HEK293 (cell line): ENCODE results near the gene VLDLR.

Experiments used
- CTCF ChIA-PET: fragments of 350-600 bp; formaldehyde crosslinking; extraction: SDS; loops from one replicate; lab custom pipeline; 2021; ENCODE audit warnings: antibody characterized with exemption; lab: Yijun Ruan, JAX
- POLR2A ChIA-PET: fragments of 300-600 bp; formaldehyde crosslinking; extraction: SDS; loops from one replicate; lab custom pipeline; 2020; ENCODE audit warnings: antibody characterized with exemption, inconsistent platforms; lab: Yijun Ruan, JAX
- H3K27ac ChIP-seq: fragments of 200-500 bp; sonication (Bioruptor generic); 2 replicates; pipeline ENCODE4 v1.5.1; 2014; ENCODE audit warnings: low read depth, low read length, control low read depth, inconsistent platforms; ENCODE audit errors: extremely low read depth
- H3K36me3 ChIP-seq, 2 experiments: fragments of 200-500 bp in 1 of 2; sonication (Bioruptor generic) in 1 of 2; 1 replicate in 1 of 2; 2 replicates in 1 of 2; pipeline ENCODE4 v1.5.1; 2014 to 2017; ENCODE audit warnings: inconsistent platforms in 2 of 2, low read length in 2 of 2; ENCODE audit not compliant: control insufficient read depth in 2 of 2, insufficient read depth in 1 of 2
- H3K4me1 ChIP-seq: fragments of 200-500 bp; sonication (Bioruptor generic); 2 replicates; pipeline ENCODE4 v1.5.1; 2014; ENCODE audit warnings: mild to moderate bottlenecking, low read length, inconsistent platforms; ENCODE audit not compliant: control insufficient read depth, insufficient read depth
- H3K4me3 ChIP-seq: 2 replicates; pipeline ENCODE4 v1.5.1; 2011; ENCODE audit warnings: low read depth, mild to moderate bottlenecking, control low read depth, low read length, moderate library complexity
- H3K9me3 ChIP-seq: fragments of 200-500 bp; sonication (Bioruptor generic); 2 replicates; pipeline ENCODE4 v1.5.1; 2014; ENCODE audit warnings: low read depth, low read length, inconsistent platforms; ENCODE audit not compliant: control insufficient read depth, insufficient read depth
- KLF7 ChIP-seq: fragments of 450-650 bp; formaldehyde crosslinking; IDR thresholded peaks from 2 replicates; pipeline ENCODE4 v1.5.1; 2016; ENCODE audit warnings: missing biosample characterization, missing genetic modification characterization, borderline replicate concordance
- PRDM6 ChIP-seq: fragments of 450-650 bp; formaldehyde crosslinking; IDR thresholded peaks from 2 replicates; pipeline ENCODE4 v1.5.1; 2017; ENCODE audit warnings: missing biosample characterization, missing genetic modification characterization
- REST ChIP-seq: fragments of 450-650 bp; formaldehyde crosslinking; IDR thresholded peaks from 2 replicates; pipeline ENCODE4 v1.5.1; 2016; ENCODE audit warnings: missing biosample characterization, missing genetic modification characterization
- SETDB1 ChIP-seq: IDR thresholded peaks from one replicate; pipeline ENCODE4 v1.6.1; 2017; ENCODE audit warnings: mild to moderate bottlenecking, low read length, moderate library complexity, mixed read lengths; ENCODE audit not compliant: insufficient read length
- WT1 ChIP-seq: fragments of 450-650 bp; formaldehyde crosslinking; IDR thresholded peaks from 2 replicates; pipeline ENCODE4 v1.5.1; 2016; ENCODE audit warnings: missing biosample characterization, missing genetic modification characterization
- ZFP37 ChIP-seq: fragments of 450-650 bp; formaldehyde crosslinking; IDR thresholded peaks from 2 replicates; pipeline ENCODE4 v1.5.1; 2016; ENCODE audit warnings: missing biosample characterization, missing genetic modification characterization
- ZNF148 ChIP-seq: fragments of 450-650 bp; formaldehyde crosslinking; IDR thresholded peaks from 2 replicates; pipeline ENCODE4 v1.5.0; 2017; ENCODE audit warnings: missing biosample characterization, missing genetic modification characterization, borderline replicate concordance
- ZNF16 ChIP-seq: fragments of 450-650 bp; formaldehyde crosslinking; IDR thresholded peaks from 2 replicates; pipeline ENCODE4 v1.5.1; 2016; ENCODE audit warnings: low read depth, missing biosample characterization, missing genetic modification characterization
- ZNF24 ChIP-seq: fragments of 450-650 bp; formaldehyde crosslinking; IDR thresholded peaks from 2 replicates; pipeline ENCODE4 v1.5.1; 2016; ENCODE audit warnings: missing biosample characterization, missing genetic modification characterization
- ZNF274 ChIP-seq, 2 experiments: fragments of 200-500 bp in 1 of 2; fragments of 450-650 bp in 1 of 2; sonication (Bioruptor generic) in 1 of 2; formaldehyde crosslinking in 1 of 2; IDR thresholded peaks; 2 replicates each; pipeline versions ENCODE4 v1.5.1 to v1.6.1; 2014 to 2016; ENCODE audit warnings: borderline replicate concordance in 1 of 2, inconsistent platforms in 1 of 2, low read length in 1 of 2, missing biosample characterization in 1 of 2, missing genetic modification characterization in 1 of 2
- ZNF544 ChIP-seq: fragments of 450-650 bp; formaldehyde crosslinking; IDR thresholded peaks from 2 replicates; pipeline ENCODE4 v1.5.0; 2017; ENCODE audit warnings: missing biosample characterization, missing genetic modification characterization
- ZNF660 ChIP-seq: fragments of 450-650 bp; IDR thresholded peaks from 2 replicates; pipeline ENCODE4 v1.5.1; 2018; ENCODE audit warnings: missing biosample characterization, mild to moderate bottlenecking, missing genetic modification characterization
- ZNF768 ChIP-seq: fragments of 450-650 bp; formaldehyde crosslinking; IDR thresholded peaks from 2 replicates; pipeline ENCODE4 v1.5.1; 2018; ENCODE audit warnings: missing biosample characterization, mild to moderate bottlenecking, missing genetic modification characterization
- ZSCAN18 ChIP-seq: fragments of 450-650 bp; formaldehyde crosslinking; IDR thresholded peaks from 2 replicates; pipeline ENCODE4 v1.5.1; 2016; ENCODE audit warnings: missing biosample characterization, missing genetic modification characterization

Gene VLDLR

GRCh38 chr9:2640570-2640969, 19.0 kb downstream of the VLDLR start:
- Histone ChIP-seq H3K4me1 (no peaks in the 10 kb centered on the region), H3K9me3 (no peaks in the 10 kb centered on the region), H3K4me3 (no peak overlapping the region), H3K27ac (no peak overlapping the region), H3K36me3 (peaks cover 4 to 50% of the 10 kb centered on the region in 2 experiments)
- CTCF ChIA-PET = interaction anchor here (0.8 kb wide), 1 partner anchor 9 kb away, joined by 3 read pairs; no protein-coding TSS in a partner anchor
- POLR2A ChIA-PET = interaction anchor here (0.6 to 1.0 kb wide), 2 partner anchors 15 to 18 kb away, joined by 3 read pairs; no protein-coding TSS in a partner anchor
- TF ChIP-seq ZNF16 (tag by site-specific recombination) = no peak

- Histone ChIP-seq H3K27ac (no peak overlapping the region), H3K4me1 (no peaks in the 10 kb centered on the region), H3K4me3 (no peak overlapping the region), H3K9me3 (no peaks in the 10 kb centered on the region), H3K36me3 (peaks cover 4 to 54% of the 10 kb centered on the region in 2 experiments)
- TF ChIP-seq WT1 (tag by site-specific recombination) = no peak
- no peak for TF ChIP-seq PRDM6 (tag by site-specific recombination)
- TF ChIP-seq ZNF274 (IDR thresholded peaks at IDR 0.05; ENCODE audit: low read length) = no peak
- no peak for TF ChIP-seq ZNF274 (tag by site-specific recombination; IDR thresholded peaks at IDR 0.05; ENCODE audit: borderline replicate concordance)
- TF ChIP-seq ZSCAN18 (tag by site-specific recombination) = no peak
- TF ChIP-seq KLF7 = no peak
- no peak for TF ChIP-seq ZNF544
- TF ChIP-seq ZNF768 (tag by site-specific recombination) = no peak
- TF ChIP-seq ZNF148 (tag by site-specific recombination) = no peak
- TF ChIP-seq ZFP37 (tag by site-specific recombination) = no peak
- TF ChIP-seq ZNF660 (tag by site-specific recombination) = no peak
- no peak for TF ChIP-seq SETDB1
- TF ChIP-seq REST (tag by site-specific recombination) = no peak
- no peak for TF ChIP-seq ZNF24 (tag by site-specific recombination)
- CTCF ChIA-PET = interaction anchor here (0.8 kb wide), 1 partner anchor 9 kb away, joined by 3 read pairs; no protein-coding TSS in a partner anchor
- POLR2A ChIA-PET = interaction anchor here (1.0 kb wide), 1 partner anchor 19 kb away, joined by 3 read pairs; no protein-coding TSS in a partner anchor
These were observed 19.4 kb downstream of the VLDLR start for GRCh38 chr9:2641033-2641432.
